Uterus (tissue), 4 donors: Measurements from ENCODE around the gene RBBP7. TPM values are rescaled to one million over a fixed set of nuclear protein-coding genes. Genes with fewer than 3 reads are reported as not detected.

Experiments used
- DNase-seq, 2 donors: peaks; one replicate each; pipeline ENCODE4 v3.0.0-alpha.2; 2019 to 2020
- H3K27ac ChIP-seq, 2 donors: fragments of 200-600 bp; sonication (generic); 1 replicate in 1 of 2; 2 replicates in 1 of 2; pipeline ENCODE4 v1.5.1; 2016 to 2018
- H3K27me3 ChIP-seq, 2 donors: fragments of 200-600 bp; sonication (generic); one replicate each; pipeline ENCODE4 v1.5.1; 2018 to 2019; ENCODE audit warnings: control low read depth in 1 of 2
- H3K36me3 ChIP-seq, 2 donors: fragments of 200-600 bp; sonication (generic); one replicate each; pipeline ENCODE4 v1.5.1; 2019; ENCODE audit warnings: control low read depth in 1 of 2
- H3K4me1 ChIP-seq, 2 donors: fragments of 200-600 bp; sonication (generic); one replicate each; pipeline ENCODE4 v1.5.1; 2018 to 2019; ENCODE audit warnings: control low read depth in 1 of 2
- H3K4me3 ChIP-seq, 2 donors: fragments of 200-600 bp; sonication (generic); 1 replicate in 1 of 2; 2 replicates in 1 of 2; pipeline ENCODE4 v1.5.1; 2018 to 2019; ENCODE audit warnings: mild to moderate bottlenecking in 1 of 2
- H3K9me3 ChIP-seq, 2 donors: fragments of 200-600 bp; sonication (generic); one replicate each; pipeline ENCODE4 v1.5.1; 2019; ENCODE audit warnings: control low read depth in 1 of 2
- POLR2A ChIP-seq, 2 donors: fragments of 450-650 bp; IDR thresholded peaks; one replicate each; pipeline ENCODE4 v1.6.1; 2016; ENCODE audit warnings: antibody characterized with exemption in 2 of 2, mild to moderate bottlenecking in 1 of 2, moderate library complexity in 1 of 2
- intact Hi-C: fragments of 100-400 bp; cut with DNase I; formaldehyde crosslinking; loops from one replicate; pipeline ENCODE4 v1.15.1; 2023; ENCODE audit warnings: low total_unique reads
- small RNA-seq: library from RNA; depleted of rRNA; stranded (forward); fragments of <200 nt; gene quantifications from one replicate; pipeline ENCODE3, GENCODE V24; 2016
- total RNA-seq, 4 donors: library from RNA; depleted of rRNA in 3 of 4; stranded (reverse); fragments of >200 nt in 3 of 4; gene quantifications; one replicate each; pipeline versions ENCODE4 v1.1.0 to v1.2.4, GENCODE V29; 2014 to 2023
- TF ChIP-seq, protein P1 (sequence below), 4 experiments: fragments of 200-600 bp in 2 of 4; fragments of 450-650 bp in 2 of 4; sonication (generic) in 2 of 4; IDR thresholded peaks; one replicate each; pipeline ENCODE4 v1.5.1; 2016 to 2019; ENCODE audit warnings: antibody characterized with exemption in 4 of 4, mild to moderate bottlenecking in 2 of 4, moderate library complexity in 1 of 4
- donor health status: DM: yes; HTN: yes; CAD: no.

The RBBP7 gene
- total RNA-seq, 4 donors from 2014 or later = 60.0 to 154 (median 125) TPM

DNA sequence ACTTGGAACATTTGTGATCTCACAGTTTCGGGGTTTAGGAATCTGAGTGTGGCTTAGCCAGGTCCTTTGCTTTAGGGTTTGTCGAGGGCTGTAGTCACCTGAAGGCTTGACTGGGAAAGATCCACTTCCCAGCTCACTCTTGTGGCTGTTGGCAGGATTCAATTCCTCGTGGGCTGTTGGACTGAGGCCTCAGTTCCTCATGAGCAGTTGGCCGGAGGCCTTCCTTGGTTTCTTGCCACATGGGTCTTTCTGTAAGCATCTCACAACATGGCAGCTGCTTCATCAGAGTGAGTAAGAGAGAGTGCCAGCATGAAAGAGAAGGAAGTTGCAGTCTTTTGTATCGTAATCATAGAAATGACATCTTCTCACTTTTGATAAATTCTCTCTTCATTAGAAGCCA lies 72.8 kb downstream of the RBBP7 start:
- Histone ChIP-seq H3K36me3 (no peaks in the 10 kb centered on the region), H3K27ac (no peak overlapping the region), H3K27me3 (no peaks in the 10 kb centered on the region), H3K9me3 (no peaks in the 10 kb centered on the region), H3K4me3 (no peak overlapping the region), H3K4me1 (no peaks in the 10 kb centered on the region)
- peak in 1 of 2 donors; percentile 30 for DNase-seq
- intact Hi-C loops = no loop called here
- no peak for TF ChIP-seq POLR2A (IDR thresholded peaks at IDR 0.05)
- TF ChIP-seq, protein P1, sequence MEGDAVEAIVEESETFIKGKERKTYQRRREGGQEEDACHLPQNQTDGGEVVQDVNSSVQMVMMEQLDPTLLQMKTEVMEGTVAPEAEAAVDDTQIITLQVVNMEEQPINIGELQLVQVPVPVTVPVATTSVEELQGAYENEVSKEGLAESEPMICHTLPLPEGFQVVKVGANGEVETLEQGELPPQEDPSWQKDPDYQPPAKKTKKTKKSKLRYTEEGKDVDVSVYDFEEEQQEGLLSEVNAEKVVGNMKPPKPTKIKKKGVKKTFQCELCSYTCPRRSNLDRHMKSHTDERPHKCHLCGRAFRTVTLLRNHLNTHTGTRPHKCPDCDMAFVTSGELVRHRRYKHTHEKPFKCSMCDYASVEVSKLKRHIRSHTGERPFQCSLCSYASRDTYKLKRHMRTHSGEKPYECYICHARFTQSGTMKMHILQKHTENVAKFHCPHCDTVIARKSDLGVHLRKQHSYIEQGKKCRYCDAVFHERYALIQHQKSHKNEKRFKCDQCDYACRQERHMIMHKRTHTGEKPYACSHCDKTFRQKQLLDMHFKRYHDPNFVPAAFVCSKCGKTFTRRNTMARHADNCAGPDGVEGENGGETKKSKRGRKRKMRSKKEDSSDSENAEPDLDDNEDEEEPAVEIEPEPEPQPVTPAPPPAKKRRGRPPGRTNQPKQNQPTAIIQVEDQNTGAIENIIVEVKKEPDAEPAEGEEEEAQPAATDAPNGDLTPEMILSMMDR (IDR thresholded peaks at IDR 0.05) = no peak

DNA sequence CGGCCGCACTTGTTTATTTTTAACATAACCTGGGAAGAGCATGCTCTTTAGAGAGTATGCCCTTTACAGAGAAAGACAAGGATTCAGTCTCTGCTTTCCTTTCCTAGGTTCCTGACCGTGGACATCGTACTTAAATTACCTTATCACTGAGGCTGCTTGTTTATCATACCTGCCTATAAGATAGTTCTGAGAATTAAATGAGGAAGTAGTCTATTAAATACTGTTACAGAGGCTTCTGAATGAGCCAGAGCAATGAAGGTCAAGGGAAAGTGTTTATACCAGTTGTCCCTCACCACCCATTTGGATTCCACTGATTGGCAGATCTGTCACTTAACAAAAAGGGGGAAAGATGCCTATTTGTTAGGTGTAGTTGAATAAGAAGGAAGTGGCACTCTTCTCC lies 73.9 kb downstream of the RBBP7 start:
- intact Hi-C loops = no loop called here
- H3K36me3 ChIP-seq = no peaks in the 10 kb centered on the region
- no peaks in the 10 kb centered on the region for H3K4me1 ChIP-seq
- no peak for TF ChIP-seq POLR2A (IDR thresholded peaks at IDR 0.05)
- TF ChIP-seq, protein P1 (IDR thresholded peaks at IDR 0.05) = no peak
- no peaks in the 10 kb centered on the region for H3K27me3 ChIP-seq
- H3K4me3 ChIP-seq = no peak overlapping the region
- DNase-seq = no peak
- no peaks in the 10 kb centered on the region for H3K9me3 ChIP-seq
- no peak overlapping the region for H3K27ac ChIP-seq

Small RNA genes lying within 50 kb of the gene (small RNA-seq; reads per million reads assigned to genes)
- gene RF00019 (not detected), gene RNU4-6P (not detected), gene RPL12P49 (not detected)

Other genes with a start within 250 kb of the RBBP7 start
- gene S100G, start 220.2 kb downstream of the RBBP7 start, total RNA-seq = not detected
- gene CTPS2, start 157.7 kb downstream of the RBBP7 start, total RNA-seq = 10 to 100 TPM in 2 of 4 donors, 1 to 10 TPM in 2; 7.1 to 48.9 (median 14.8) TPM
- gene SYAP1, start 150.8 kb downstream of the RBBP7 start, total RNA-seq = 10 to 100 TPM; 14.9 to 31.2 (median 19.3) TPM
- 10 to 100 TPM; 11.8 to 18.9 (median 13.1) TPM for gene TXLNG, start 83.9 kb downstream of the RBBP7 start, total RNA-seq
- 10 to 100 TPM; 18.2 to 68.4 (median 20.2) TPM for gene REPS2, start 76.3 kb upstream of the RBBP7 start, total RNA-seq